ENCODE measurements around the gene CRYL1.

The CRYL1 gene

GRCh38 chr13:20525144-20525600, 485 bp downstream of the CRYL1 start:
- DNase-seq = peak; percentile 38 to 49

- no peak for DNase-seq
Observed at GRCh38 chr13:20521364-20522115, 4.1 kb downstream of the CRYL1 start.

GRCh38 chr13:20519875-20520274, 5.8 kb downstream of the CRYL1 start:
- no peak for DNase-seq

GRCh38 chr13:20518660-20519100, 7.0 kb downstream of the CRYL1 start:
- no peak for DNase-seq

GRCh38 chr13:20514866-20515265, 10.8 kb downstream of the CRYL1 start:
- no peak for DNase-seq

- DNase-seq = no peak
Observed at GRCh38 chr13:20513466-20513995, 12.1 kb downstream of the CRYL1 start.

GRCh38 chr13:20512042-20512683, 13.5 kb downstream of the CRYL1 start:
- no peak for DNase-seq

GRCh38 chr13:20506696-20507095, 19.0 kb downstream of the CRYL1 start:
- DNase-seq = no peak

- no peak for DNase-seq
Observed at GRCh38 chr13:20505405-20506366, 20.0 kb downstream of the CRYL1 start.

GRCh38 chr13:20503088-20504083, 22.3 kb downstream of the CRYL1 start:
- no peak for DNase-seq

GRCh38 chr13:20501592-20501991, 24.1 kb downstream of the CRYL1 start:
- no peak for DNase-seq

GRCh38 chr13:20501120-20501519, 24.5 kb downstream of the CRYL1 start:
- no peak for DNase-seq

- no peak for DNase-seq
Observed at GRCh38 chr13:20499986-20500385, 25.7 kb downstream of the CRYL1 start.

- no peak for DNase-seq
Observed at GRCh38 chr13:20498659-20499058, 27.0 kb downstream of the CRYL1 start.

- no peak for DNase-seq
Observed at GRCh38 chr13:20498129-20498528, 27.5 kb downstream of the CRYL1 start.

- no peak for DNase-seq
Observed at GRCh38 chr13:20497006-20497775, 28.5 kb downstream of the CRYL1 start.

GRCh38 chr13:20495087-20496023, 30.3 kb downstream of the CRYL1 start:
- peak; percentile 60 to 65 for DNase-seq

GRCh38 chr13:20494656-20495055, 31.0 kb downstream of the CRYL1 start:
- no peak for DNase-seq

- DNase-seq = peak; percentile 51 to 72
Observed at GRCh38 chr13:20492641-20493040, 33.0 kb downstream of the CRYL1 start.

Measured in stimulated activated CD4-positive, alpha-beta T cell treated with anti-CD3 and anti-CD28 coated beads, Interleukin-2, amount 100 ng/mL, for 24 hours (primary cell).